ENCODE results near the gene TSPAN1. TPM values are rescaled to one million over a fixed set of nuclear protein-coding genes. Genes with fewer than 3 reads are reported as not detected.

Gene TSPAN1
- total and polyA plus RNA-seq, 2 of the 13 experiments (the other 11 are each of a cell fraction or from before 2014, with no cell fraction given): 1.7 to 2.9 TPM

DNA sequence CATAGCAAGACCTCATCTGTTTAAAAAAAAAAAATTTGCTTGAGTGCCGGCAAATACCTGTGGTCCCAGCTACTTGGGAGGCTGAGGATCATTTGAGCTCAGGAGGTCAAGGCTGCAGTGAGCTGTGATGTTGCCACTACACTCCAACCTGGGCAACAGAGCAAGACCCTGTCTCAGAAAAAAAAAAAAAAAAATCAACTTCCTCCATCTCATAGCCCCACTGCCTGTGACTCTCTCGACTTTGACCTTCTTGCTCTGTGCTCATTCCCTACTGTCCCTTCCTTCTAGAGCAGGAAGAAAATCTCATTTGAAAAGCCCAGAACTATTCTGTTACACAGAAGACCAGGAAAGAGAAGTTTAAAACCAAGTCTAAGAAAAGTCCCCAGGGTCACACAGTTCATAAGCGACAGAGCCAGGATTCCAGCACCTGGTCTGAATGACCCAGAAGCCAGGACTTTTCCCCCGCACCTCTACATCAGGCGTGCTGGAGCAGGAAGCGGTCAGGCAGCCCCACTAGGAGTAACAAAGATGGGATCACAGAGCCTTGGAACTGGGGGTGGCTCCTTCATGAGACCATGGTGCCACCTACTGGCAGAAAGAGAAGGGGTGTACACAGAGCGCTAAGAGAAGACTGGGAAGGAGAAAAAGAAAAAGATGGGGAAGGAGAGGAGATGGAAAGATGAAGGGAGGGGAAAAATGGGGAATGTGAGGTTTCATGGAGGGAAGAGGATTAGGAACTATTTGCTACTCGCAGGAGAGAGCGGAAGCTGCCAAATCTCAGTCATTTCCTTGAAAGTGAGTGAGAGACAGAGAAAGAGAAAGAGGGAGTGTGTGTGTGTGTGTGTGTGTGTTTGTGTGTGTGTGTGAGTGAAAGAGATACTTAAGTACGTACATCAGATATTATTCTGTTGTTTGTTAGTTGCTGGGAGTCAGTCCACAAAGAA is 4.5 kb downstream of the TSPAN1 start (continued):
- TF ChIP-seq ZNF761 (CRISPR knock-in tag; conservative IDR thresholded peaks at IDR 0.05): 0 out of 2 replicates have a peak, but pooled peaks have one; percentile 49
- TF ChIP-seq, protein P1, sequence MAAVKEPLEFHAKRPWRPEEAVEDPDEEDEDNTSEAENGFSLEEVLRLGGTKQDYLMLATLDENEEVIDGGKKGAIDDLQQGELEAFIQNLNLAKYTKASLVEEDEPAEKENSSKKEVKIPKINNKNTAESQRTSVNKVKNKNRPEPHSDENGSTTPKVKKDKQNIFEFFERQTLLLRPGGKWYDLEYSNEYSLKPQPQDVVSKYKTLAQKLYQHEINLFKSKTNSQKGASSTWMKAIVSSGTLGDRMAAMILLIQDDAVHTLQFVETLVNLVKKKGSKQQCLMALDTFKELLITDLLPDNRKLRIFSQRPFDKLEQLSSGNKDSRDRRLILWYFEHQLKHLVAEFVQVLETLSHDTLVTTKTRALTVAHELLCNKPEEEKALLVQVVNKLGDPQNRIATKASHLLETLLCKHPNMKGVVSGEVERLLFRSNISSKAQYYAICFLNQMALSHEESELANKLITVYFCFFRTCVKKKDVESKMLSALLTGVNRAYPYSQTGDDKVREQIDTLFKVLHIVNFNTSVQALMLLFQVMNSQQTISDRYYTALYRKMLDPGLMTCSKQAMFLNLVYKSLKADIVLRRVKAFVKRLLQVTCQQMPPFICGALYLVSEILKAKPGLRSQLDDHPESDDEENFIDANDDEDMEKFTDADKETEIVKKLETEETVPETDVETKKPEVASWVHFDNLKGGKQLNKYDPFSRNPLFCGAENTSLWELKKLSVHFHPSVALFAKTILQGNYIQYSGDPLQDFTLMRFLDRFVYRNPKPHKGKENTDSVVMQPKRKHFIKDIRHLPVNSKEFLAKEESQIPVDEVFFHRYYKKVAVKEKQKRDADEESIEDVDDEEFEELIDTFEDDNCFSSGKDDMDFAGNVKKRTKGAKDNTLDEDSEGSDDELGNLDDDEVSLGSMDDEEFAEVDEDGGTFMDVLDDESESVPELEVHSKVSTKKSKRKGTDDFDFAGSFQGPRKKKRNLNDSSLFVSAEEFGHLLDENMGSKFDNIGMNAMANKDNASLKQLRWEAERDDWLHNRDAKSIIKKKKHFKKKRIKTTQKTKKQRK (IDR thresholded peaks at IDR 0.05; ENCODE audit: low read length): no peak
- no peak for TF ChIP-seq NCOR1 (IDR thresholded peaks at IDR 0.05; ENCODE audit: borderline replicate concordance, low read length)
- TF ChIP-seq KAT8 (CRISPR knock-in tag; IDR thresholded peaks at IDR 0.05): no peak
- TF ChIP-seq ZFYVE20 (CRISPR knock-in tag; IDR thresholded peaks at IDR 0.05; ENCODE audit: borderline replicate concordance, low read depth): no peak
- TF ChIP-seq ZNF703 (CRISPR knock-in tag; IDR thresholded peaks at IDR 0.05; ENCODE audit: borderline replicate concordance): no peak
- TF ChIP-seq ETV5 (CRISPR knock-in tag; IDR thresholded peaks at IDR 0.05; ENCODE audit: borderline replicate concordance): no peak
- peak; percentile 94 for TF ChIP-seq CTCF (CRISPR knock-in tag; IDR thresholded peaks at IDR 0.05)
- TF ChIP-seq TERF1 (CRISPR knock-in tag; IDR thresholded peaks at IDR 0.05): no peak
- TF ChIP-seq PHF5A (CRISPR knock-in tag; IDR thresholded peaks at IDR 0.05; ENCODE audit: low read depth, unreplicated experiment): no peak
- no peak for TF ChIP-seq MAFF (IDR thresholded peaks at IDR 0.05; ENCODE audit: low read depth, low read length)
- no peak for TF ChIP-seq ATAD3A (CRISPR knock-in tag; IDR thresholded peaks at IDR 0.05)
- TF ChIP-seq, protein P2, sequence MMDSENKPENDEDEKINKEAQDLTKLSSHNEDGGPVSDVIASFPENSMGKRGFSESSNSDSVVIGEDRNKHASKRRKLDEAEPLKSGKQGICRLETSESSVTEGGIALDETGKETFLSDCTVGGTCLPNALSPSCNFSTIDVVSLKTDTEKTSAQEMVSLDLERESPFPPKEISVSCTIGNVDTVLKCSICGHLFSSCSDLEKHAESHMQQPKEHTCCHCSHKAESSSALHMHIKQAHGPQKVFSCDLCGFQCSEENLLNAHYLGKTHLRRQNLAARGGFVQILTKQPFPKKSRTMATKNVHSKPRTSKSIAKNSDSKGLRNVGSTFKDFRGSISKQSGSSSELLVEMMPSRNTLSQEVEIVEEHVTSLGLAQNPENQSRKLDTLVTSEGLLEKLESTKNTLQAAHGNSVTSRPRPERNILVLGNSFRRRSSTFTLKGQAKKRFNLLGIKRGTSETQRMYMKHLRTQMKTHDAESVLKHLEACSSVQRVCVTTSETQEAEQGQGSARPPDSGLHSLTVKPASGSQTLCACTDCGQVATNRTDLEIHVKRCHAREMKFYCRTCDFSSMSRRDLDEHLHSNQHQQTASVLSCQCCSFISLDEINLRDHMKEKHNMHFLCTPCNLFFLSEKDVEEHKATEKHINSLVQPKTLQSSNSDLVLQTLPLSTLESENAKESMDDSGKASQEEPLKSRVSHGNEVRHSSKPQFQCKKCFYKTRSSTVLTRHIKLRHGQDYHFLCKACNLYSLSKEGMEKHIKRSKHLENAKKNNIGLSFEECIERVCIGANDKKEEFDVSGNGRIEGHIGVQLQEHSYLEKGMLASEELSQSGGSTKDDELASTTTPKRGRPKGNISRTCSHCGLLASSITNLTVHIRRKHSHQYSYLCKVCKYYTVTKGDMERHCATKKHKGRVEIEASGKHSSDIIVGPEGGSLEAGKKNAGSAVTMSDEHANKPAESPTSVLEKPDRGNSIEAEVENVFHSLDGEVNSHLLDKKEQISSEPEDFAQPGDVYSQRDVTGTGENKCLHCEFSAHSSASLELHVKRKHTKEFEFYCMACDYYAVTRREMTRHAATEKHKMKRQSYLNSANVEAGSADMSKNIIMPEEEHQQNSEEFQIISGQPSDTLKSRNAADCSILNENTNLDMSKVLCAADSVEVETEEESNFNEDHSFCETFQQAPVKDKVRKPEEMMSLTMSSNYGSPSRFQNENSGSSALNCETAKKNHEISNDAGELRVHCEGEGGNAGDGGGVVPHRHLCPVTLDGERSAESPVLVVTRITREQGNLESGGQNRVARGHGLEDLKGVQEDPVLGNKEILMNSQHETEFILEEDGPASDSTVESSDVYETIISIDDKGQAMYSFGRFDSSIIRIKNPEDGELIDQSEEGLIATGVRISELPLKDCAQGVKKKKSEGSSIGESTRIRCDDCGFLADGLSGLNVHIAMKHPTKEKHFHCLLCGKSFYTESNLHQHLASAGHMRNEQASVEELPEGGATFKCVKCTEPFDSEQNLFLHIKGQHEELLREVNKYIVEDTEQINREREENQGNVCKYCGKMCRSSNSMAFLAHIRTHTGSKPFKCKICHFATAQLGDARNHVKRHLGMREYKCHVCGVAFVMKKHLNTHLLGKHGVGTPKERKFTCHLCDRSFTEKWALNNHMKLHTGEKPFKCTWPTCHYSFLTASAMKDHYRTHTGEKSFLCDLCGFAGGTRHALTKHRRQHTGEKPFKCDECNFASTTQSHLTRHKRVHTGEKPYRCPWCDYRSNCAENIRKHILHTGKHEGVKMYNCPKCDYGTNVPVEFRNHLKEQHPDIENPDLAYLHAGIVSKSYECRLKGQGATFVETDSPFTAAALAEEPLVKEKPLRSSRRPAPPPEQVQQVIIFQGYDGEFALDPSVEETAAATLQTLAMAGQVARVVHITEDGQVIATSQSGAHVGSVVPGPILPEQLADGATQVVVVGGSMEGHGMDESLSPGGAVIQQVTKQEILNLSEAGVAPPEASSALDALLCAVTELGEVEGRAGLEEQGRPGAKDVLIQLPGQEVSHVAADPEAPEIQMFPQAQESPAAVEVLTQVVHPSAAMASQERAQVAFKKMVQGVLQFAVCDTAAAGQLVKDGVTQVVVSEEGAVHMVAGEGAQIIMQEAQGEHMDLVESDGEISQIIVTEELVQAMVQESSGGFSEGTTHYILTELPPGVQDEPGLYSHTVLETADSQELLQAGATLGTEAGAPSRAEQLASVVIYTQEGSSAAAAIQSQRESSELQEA (CRISPR knock-in tag; IDR thresholded peaks at IDR 0.05; ENCODE audit: not compliant biosample characterization): no peak

Data from HepG2 (cell line).